Measurements from ENCODE around the gene SLC7A6OS.

GRCh38 chr16:68288252-68288650 lies 22.5 kb downstream of the SLC7A6OS start:
- TF ChIP-seq TAF1 (IDR thresholded peaks at IDR 0.05; ENCODE audit: low read depth, low read length) (no peak), POLR2AphosphoS5 (IDR thresholded peaks at IDR 0.05; ENCODE audit: low read depth, low read length) (no peak), POLR2A (IDR thresholded peaks at IDR 0.05; ENCODE audit: low read depth, low read length) (no peak), SPI1 (IDR thresholded peaks at IDR 0.05; ENCODE audit: low read depth, low read length) (no peak), POU2F2 (IDR thresholded peaks at IDR 0.05; ENCODE audit: low read depth, low read length) (no peak), PAX5 (IDR thresholded peaks at IDR 0.05; ENCODE audit: insufficient read depth, low read length, severe bottlenecking) (no peak)

All from GM12891 (cell line).